SHP77 treated with DMSO at 0.1 percent for 48 hours (cell line): ENCODE data around the gene RNASE11.
A peak's percentile ranks its signal among the peaks of the same experiment; 100 is the strongest.
"Not testable (repeated sequence)": the region's sequence is repeated elsewhere in the genome, so short reads cannot be mapped to it uniquely, and the experiment has no call there.

Experiments
- DNase-seq: peaks from one replicate; lab custom pipeline; 2025; lab: John Stamatoyannopoulos, UW

RNASE11 gene

GRCh38 chr14:20614038-20614840, 26.4 kb upstream of the RNASE11 start:
- peak; percentile 80 for DNase-seq

GRCh38 chr14:20613094-20614037, 25.6 kb upstream of the RNASE11 start:
- DNase-seq: peak; percentile 97

GRCh38 chr14:20612403-20612802, 24.6 kb upstream of the RNASE11 start:
- DNase-seq: no peak

GRCh38 chr14:20611277-20611676, 23.5 kb upstream of the RNASE11 start:
- no peak for DNase-seq

- peak; percentile 84 for DNase-seq
Measured at GRCh38 chr14:20610002-20610765, 22.4 kb upstream of the RNASE11 start.

GRCh38 chr14:20609215-20610001, 21.6 kb upstream of the RNASE11 start:
- DNase-seq: peak; percentile 83

- no peak for DNase-seq
Measured at GRCh38 chr14:20608383-20609110, 20.7 kb upstream of the RNASE11 start.

- DNase-seq: no peak
Measured at GRCh38 chr14:20607617-20608016, 19.8 kb upstream of the RNASE11 start.

GRCh38 chr14:20606902-20607242, 19.1 kb upstream of the RNASE11 start:
- no peak for DNase-seq

GRCh38 chr14:20606190-20606901, 18.5 kb upstream of the RNASE11 start:
- DNase-seq: peak; percentile 49

GRCh38 chr14:20603813-20604690, 16.3 kb upstream of the RNASE11 start:
- no peak for DNase-seq

- DNase-seq: no peak
Measured at GRCh38 chr14:20602583-20602982, 14.8 kb upstream of the RNASE11 start.

GRCh38 chr14:20601522-20601921, 13.7 kb upstream of the RNASE11 start:
- DNase-seq: no peak

GRCh38 chr14:20597108-20597507, 9.3 kb upstream of the RNASE11 start:
- DNase-seq: no peak

- not testable (repeated sequence) for DNase-seq
Measured at GRCh38 chr14:20595726-20596125, 7.9 kb upstream of the RNASE11 start.

GRCh38 chr14:20592574-20592973, 4.8 kb upstream of the RNASE11 start:
- DNase-seq: no peak

- DNase-seq: no peak
Measured at GRCh38 chr14:20591235-20591634, 3.4 kb upstream of the RNASE11 start, which contains the start of gene RNASE12. Gene RNASE12 (minus strand): TSS chr14:20591376. CDS start chr14:20590723, 653 bp downstream.

GRCh38 chr14:20583908-20584307, 3.9 kb downstream of the RNASE11 start:
- DNase-seq: no peak

- DNase-seq: no peak
Measured at GRCh38 chr14:20583142-20583541, 4.7 kb downstream of the RNASE11 start.
